WERI-Rb-1 (cell line): ENCODE results near the gene FASTKD1.
"Not testable (repeated sequence)": the region's sequence is repeated elsewhere in the genome, so short reads cannot be mapped to it uniquely, and the experiment has no call there.

Experiments
- DNase-seq: peaks from one replicate; pipeline ENCODE4 v3.0.0-alpha.2; 2020
- H3K27ac ChIP-seq: fragments of 250-450 bp; sonication (Bioruptor Pico); 2 replicates; pipeline ENCODE4 v1.5.1; 2020; ENCODE audit warnings: mild to moderate bottlenecking, moderate library complexity
- H3K27me3 ChIP-seq: fragments of 250-450 bp; sonication (Bioruptor Pico); 2 replicates; pipeline ENCODE4 v1.5.1; 2021; ENCODE audit warnings: mild to moderate bottlenecking, low read depth, moderate library complexity; ENCODE audit not compliant: insufficient read depth, severe bottlenecking
- H3K36me3 ChIP-seq: fragments of 250-450 bp; sonication (Bioruptor Pico); 2 replicates; pipeline ENCODE4 v1.5.1; 2020; ENCODE audit warnings: mild to moderate bottlenecking, moderate library complexity
- H3K4me3 ChIP-seq: 2 replicates; pipeline ENCODE4 v1.5.1; 2011; ENCODE audit warnings: low read depth, mild to moderate bottlenecking, control low read depth, low read length
- H3K9me3 ChIP-seq: fragments of 250-450 bp; sonication (Bioruptor Pico); 2 replicates; pipeline ENCODE4 v1.5.1; 2021; ENCODE audit warnings: mild to moderate bottlenecking, moderate library complexity; ENCODE audit not compliant: severe bottlenecking
- TF ChIP-seq, protein P1 (sequence below): IDR thresholded peaks from 2 replicates; pipeline ENCODE4 v1.5.1; 2011; ENCODE audit warnings: low read depth, mild to moderate bottlenecking, control low read depth, inconsistent platforms, low read length

The FASTKD1 gene

DNA sequence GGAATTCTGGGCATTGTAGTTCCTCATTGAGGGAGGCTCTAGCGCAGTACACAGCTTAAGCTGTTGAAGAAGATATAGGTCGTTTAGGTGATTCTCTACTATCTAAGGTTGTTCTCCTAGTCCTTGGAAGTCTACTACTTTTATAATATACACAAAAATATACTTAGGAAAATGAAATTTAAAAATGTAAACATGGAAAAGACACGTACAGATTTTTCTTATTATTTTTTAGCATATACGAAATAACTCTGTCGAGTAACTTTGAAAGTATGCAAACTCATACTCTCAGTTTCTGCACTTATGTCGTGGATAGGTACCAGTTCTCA lies 272 bp upstream of the FASTKD1 start:
- H3K9me3 ChIP-seq, result peaks cover 7% of the 10 kb centered on the region
- no peaks in the 10 kb centered on the region for H3K27me3 ChIP-seq
- DNase-seq, result no peak
- peak overlapping the region; percentile 66 for H3K4me3 ChIP-seq
- peak overlapping the region; percentile 89 for H3K27ac ChIP-seq
- H3K36me3 ChIP-seq, result peaks cover 19% of the 10 kb centered on the region
- TF ChIP-seq, protein P1, sequence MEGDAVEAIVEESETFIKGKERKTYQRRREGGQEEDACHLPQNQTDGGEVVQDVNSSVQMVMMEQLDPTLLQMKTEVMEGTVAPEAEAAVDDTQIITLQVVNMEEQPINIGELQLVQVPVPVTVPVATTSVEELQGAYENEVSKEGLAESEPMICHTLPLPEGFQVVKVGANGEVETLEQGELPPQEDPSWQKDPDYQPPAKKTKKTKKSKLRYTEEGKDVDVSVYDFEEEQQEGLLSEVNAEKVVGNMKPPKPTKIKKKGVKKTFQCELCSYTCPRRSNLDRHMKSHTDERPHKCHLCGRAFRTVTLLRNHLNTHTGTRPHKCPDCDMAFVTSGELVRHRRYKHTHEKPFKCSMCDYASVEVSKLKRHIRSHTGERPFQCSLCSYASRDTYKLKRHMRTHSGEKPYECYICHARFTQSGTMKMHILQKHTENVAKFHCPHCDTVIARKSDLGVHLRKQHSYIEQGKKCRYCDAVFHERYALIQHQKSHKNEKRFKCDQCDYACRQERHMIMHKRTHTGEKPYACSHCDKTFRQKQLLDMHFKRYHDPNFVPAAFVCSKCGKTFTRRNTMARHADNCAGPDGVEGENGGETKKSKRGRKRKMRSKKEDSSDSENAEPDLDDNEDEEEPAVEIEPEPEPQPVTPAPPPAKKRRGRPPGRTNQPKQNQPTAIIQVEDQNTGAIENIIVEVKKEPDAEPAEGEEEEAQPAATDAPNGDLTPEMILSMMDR, result no peak

DNA sequence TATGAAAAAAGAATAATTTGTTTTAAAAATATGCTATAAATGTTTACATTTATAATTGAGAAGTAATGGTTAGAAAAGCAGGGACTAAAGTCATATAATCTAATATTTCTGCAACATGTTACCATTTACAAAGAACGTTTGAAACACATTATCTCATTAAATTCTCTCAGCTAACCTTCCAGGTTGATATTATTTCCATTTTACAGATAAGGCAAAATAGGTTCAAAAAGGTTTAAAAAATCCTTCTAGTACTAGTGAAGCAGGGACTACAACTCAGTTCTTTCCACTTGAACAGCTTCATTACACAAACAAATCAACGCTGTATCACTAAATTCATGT lies 875 bp downstream of the FASTKD1 start:
- Histone ChIP-seq H3K4me3 (peak overlapping the region; percentile 66), H3K27ac (peak overlapping the region; percentile 89), H3K27me3 (no peaks in the 10 kb centered on the region), H3K36me3 (peaks cover 19% of the 10 kb centered on the region), H3K9me3 (peaks cover 7% of the 10 kb centered on the region)
- no peak for DNase-seq
- TF ChIP-seq, protein P1, result no peak

DNA sequence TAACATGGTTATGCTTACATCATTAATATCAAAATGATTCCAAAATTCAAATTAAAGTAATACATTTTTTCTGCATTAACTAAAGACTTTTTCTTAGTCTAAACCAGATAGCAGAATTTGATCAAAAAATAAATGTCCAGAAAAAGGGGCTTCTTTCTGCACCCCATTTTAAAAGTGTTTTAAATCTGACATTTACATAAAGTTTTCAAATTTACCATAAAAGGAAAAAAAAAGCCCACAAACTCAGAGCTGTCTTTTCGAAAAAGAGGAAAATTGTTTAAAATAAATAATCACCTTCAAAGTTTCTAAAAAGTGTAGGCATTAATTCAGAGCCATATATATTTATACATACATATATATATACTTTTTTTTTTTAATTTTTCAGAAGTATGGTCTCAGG lies 1.5 kb downstream of the FASTKD1 start:
- Histone ChIP-seq H3K27ac (no peak overlapping the region), H3K4me3 (no peak overlapping the region)
- TF ChIP-seq, protein P1, result no peak

DNA sequence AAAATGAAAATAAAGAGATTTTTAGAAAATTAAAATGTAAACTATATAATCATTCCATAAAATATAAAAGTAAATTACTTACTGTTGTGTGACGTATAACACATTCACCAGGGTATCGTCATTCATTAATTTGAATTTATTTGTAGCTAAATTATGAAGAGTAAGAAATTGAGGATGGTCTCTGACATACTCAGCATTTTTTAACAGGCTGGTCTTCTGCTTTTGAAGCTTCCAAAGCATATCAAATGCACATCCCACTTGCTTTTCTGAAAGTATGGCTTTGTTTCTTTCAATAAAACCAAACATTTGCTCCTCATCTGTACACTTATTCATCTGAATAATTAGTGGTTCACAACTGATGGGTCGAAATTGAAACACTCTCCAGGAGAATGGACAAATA lies 2.1 kb downstream of the FASTKD1 start:
- Histone ChIP-seq H3K27me3 (no peaks in the 10 kb centered on the region), H3K36me3 (peaks cover 21% of the 10 kb centered on the region), H3K27ac (no peak overlapping the region), H3K9me3 (peaks cover 7% of the 10 kb centered on the region), H3K4me3 (no peak overlapping the region)
- DNase-seq, result no peak
- TF ChIP-seq, protein P1, result no peak

More for the DNA sequence above, 1.5 kb downstream of the FASTKD1 start:
- Histone ChIP-seq H3K36me3 (peaks cover 19% of the 10 kb centered on the region), H3K9me3 (peaks cover 7% of the 10 kb centered on the region), H3K27me3 (no peaks in the 10 kb centered on the region)
- DNase-seq, result no peak

DNA sequence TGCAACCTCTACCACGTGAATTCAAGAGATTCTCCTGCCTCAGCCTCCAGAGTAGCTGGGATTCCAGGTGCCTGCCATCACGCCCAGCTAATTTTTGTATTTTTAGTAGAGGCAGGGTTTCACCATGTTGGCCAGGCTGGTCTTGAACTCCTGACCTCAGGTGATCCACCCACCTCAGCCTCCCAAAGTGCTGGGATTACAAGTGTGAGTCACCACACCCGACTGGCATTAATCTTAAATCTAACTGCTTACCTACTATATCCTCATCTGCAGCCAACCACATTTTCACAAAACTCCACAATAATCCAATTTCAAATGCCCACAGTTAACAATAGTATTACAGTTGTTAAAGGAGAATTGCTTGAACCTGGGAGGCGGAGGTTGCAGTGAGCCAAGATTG lies 2.9 kb downstream of the FASTKD1 start:
- H3K27ac ChIP-seq, H3K9me3 ChIP-seq, H3K27me3 ChIP-seq, H3K4me3 ChIP-seq, DNase-seq: not testable (repeated sequence)
- peaks cover 29% of the 10 kb centered on the region for H3K36me3 ChIP-seq

DNA sequence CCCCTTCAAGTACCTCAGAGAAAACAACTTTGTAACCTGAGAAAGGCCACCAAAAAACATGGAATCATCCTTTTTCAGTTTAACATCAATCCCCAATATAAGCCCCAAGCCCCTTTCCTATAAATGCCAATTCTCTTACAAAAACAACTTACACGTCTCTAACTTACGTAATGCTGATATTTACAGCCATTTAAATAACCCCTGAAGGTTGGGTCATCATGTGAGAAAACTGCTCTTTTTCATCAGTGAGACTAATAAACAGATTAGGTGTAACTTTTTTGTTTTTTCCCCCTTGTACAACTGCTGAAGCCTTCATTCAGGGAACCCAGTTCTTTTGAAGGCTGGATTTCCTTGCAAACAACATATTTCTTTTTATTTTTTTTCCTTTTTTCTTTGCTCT lies 3.7 kb downstream of the FASTKD1 start:
- Histone ChIP-seq H3K27me3 (no peaks in the 10 kb centered on the region), H3K9me3 (peaks cover 2% of the 10 kb centered on the region), H3K36me3 (peaks cover 34% of the 10 kb centered on the region), H3K27ac (no peak overlapping the region), H3K4me3 (no peak overlapping the region)
- TF ChIP-seq, protein P1, result no peak
- no peak for DNase-seq

DNA sequence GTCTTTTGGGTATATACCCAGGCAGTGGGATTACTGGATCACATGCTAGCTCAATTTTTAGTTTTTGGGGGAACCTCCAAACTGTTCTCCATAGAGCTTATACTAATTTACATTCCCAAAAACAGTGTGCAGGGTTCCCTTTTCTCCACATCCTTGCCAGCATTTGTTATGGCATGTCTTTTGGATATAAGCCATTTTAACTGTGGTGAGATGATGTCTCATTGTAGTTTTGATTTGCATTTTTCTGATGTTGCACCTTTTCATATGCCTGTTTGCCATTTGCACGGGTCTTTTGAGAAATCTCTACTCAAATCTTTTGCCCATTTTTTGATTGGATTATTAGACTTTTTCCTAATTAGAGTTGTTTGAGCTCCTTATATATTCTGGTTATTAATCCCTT lies 8.0 kb downstream of the FASTKD1 start:
- no peak overlapping the region for H3K4me3 ChIP-seq
- no peaks in the 10 kb centered on the region for H3K27me3 ChIP-seq
- H3K9me3 ChIP-seq, result no peaks in the 10 kb centered on the region
- peaks cover 39% of the 10 kb centered on the region for H3K36me3 ChIP-seq
- TF ChIP-seq, protein P1, result no peak
- no peak overlapping the region for H3K27ac ChIP-seq
- no peak for DNase-seq
